Neural cell (in vitro differentiated cells): ENCODE results near the gene ARHGEF39. TPM values are rescaled to one million over a fixed set of nuclear protein-coding genes. Genes with fewer than 3 reads are reported as not detected.

Experiments used
- H2AFZ ChIP-seq: fragments of 200-600, 300-800 bp; sonication (generic), shearing (Covaris generic); 2 replicates; pipeline ENCODE4 v1.6.0; 2014; ENCODE audit warnings: low read depth, mild to moderate bottlenecking, antibody characterized with exemption, low read length, moderate library complexity
- H3F3A ChIP-seq: fragments of 200-600 bp; shearing (Covaris generic); 2 replicates; pipeline ENCODE4 v1.6.1; 2016; ENCODE audit warnings: mild to moderate bottlenecking, moderate library complexity, mixed read lengths, antibody characterized with exemption, low read length; ENCODE audit not compliant: insufficient read depth, poor library complexity, severe bottlenecking
- H3K27ac ChIP-seq: fragments of 200-600, 300-800 bp; sonication (generic), shearing (Covaris generic); 2 replicates; pipeline ENCODE4 v1.5.1; 2014; ENCODE audit warnings: mild to moderate bottlenecking, low read length, moderate library complexity
- H3K27me3 ChIP-seq: fragments of 300-800, 200-600 bp; sonication (generic), shearing (Covaris generic); 2 replicates; pipeline ENCODE4 v1.6.0; 2014; ENCODE audit warnings: mild to moderate bottlenecking, low read depth, low read length, moderate library complexity; ENCODE audit not compliant: insufficient read depth
- H3K36me3 ChIP-seq: fragments of 300-800, 200-600 bp; sonication (generic), shearing (Covaris generic); 2 replicates; pipeline ENCODE4 v1.5.1; 2014; ENCODE audit warnings: mild to moderate bottlenecking, antibody characterized with exemption, low read length, moderate library complexity; ENCODE audit not compliant: insufficient read depth
- H3K4me2 ChIP-seq: fragments of 300-800, 200-600 bp; sonication (generic), shearing (Covaris generic); 2 replicates; pipeline ENCODE4 v1.6.0; 2014; ENCODE audit warnings: mild to moderate bottlenecking, low read length
- H3K4me3 ChIP-seq: fragments of 300-800, 200-600 bp; sonication (generic), shearing (Covaris generic); 2 replicates; pipeline ENCODE4 v1.5.1; 2014; ENCODE audit warnings: mild to moderate bottlenecking, low read length, moderate library complexity
- H3K79me2 ChIP-seq: fragments of 200-600 bp; shearing (Covaris generic); replicated peaks from 2 replicates; pipeline ENCODE4 v1.6.0; 2014; ENCODE audit warnings: mild to moderate bottlenecking, low read length, moderate library complexity; ENCODE audit not compliant: insufficient read depth
- H3K9ac ChIP-seq: fragments of 300-800, 200-600 bp; sonication (generic), shearing (Covaris generic); 2 replicates; pipeline ENCODE4 v1.6.1; 2016; ENCODE audit warnings: mild to moderate bottlenecking, low read length, mixed read lengths
- H3K9me2 ChIP-seq: fragments of 200-600 bp; shearing (Covaris generic); 2 replicates; pipeline ENCODE4 v1.6.1; 2016; ENCODE audit warnings: mild to moderate bottlenecking, low read length, mixed read lengths; ENCODE audit not compliant: insufficient read depth
- H3K9me3 ChIP-seq: fragments of 200-600, 300-800 bp; sonication (generic), shearing (Covaris generic); 2 replicates; pipeline ENCODE4 v1.6.1; 2016; ENCODE audit warnings: mild to moderate bottlenecking, mixed run types, low read length, moderate library complexity, mixed read lengths
- H4K20me1 ChIP-seq: fragments of 200-600 bp; shearing (Covaris generic); 2 replicates; pipeline ENCODE4 v1.6.1; 2016; ENCODE audit warnings: mild to moderate bottlenecking, mixed run types; ENCODE audit not compliant: insufficient read depth
- CTCF ChIP-seq: fragments of 450-650 bp; IDR thresholded peaks from 2 replicates; pipeline ENCODE4 v1.5.1; 2014; ENCODE audit warnings: antibody characterized with exemption, mild to moderate bottlenecking, moderate library complexity; ENCODE audit not compliant: poor library complexity, severe bottlenecking
- EP300 ChIP-seq: fragments of 450-650 bp; conservative IDR thresholded peaks from 2 replicates; pipeline ENCODE4 v1.6.1; 2014; ENCODE audit warnings: antibody characterized with exemption, mild to moderate bottlenecking, moderate library complexity; ENCODE audit not compliant: poor library complexity, severe bottlenecking
- EZH2 ChIP-seq: fragments of 200-600, 300-800 bp; shearing (Covaris generic), sonication (generic); IDR thresholded peaks from 2 replicates; pipeline ENCODE4 v1.6.1; 2014; ENCODE audit warnings: antibody characterized with exemption, low read length, borderline replicate concordance, mild to moderate bottlenecking; ENCODE audit not compliant: insufficient read depth, poor library complexity, severe bottlenecking
- MXI1 ChIP-seq: fragments of 450-650 bp; conservative IDR thresholded peaks from 2 replicates; pipeline ENCODE4 v1.6.1; 2014; ENCODE audit warnings: antibody characterized with exemption, mild to moderate bottlenecking; ENCODE audit not compliant: poor library complexity, severe bottlenecking
- POLR2AphosphoS5 ChIP-seq: IDR thresholded peaks from 2 replicates; pipeline ENCODE4 v1.6.1; 2012
- RAD21 ChIP-seq: fragments of 450-650 bp; conservative IDR thresholded peaks from 2 replicates; pipeline ENCODE4 v1.6.1; 2014; ENCODE audit warnings: antibody characterized with exemption, mild to moderate bottlenecking, moderate library complexity
- REST ChIP-seq: IDR thresholded peaks from 2 replicates; pipeline ENCODE4 v1.6.1; 2012; ENCODE audit warnings: borderline replicate concordance
- SMC3 ChIP-seq: fragments of 450-650 bp; conservative IDR thresholded peaks from 2 replicates; pipeline ENCODE4 v1.6.1; 2014; ENCODE audit warnings: antibody characterized with exemption, mild to moderate bottlenecking, moderate library complexity; ENCODE audit not compliant: poor library complexity
- TAF1 ChIP-seq: IDR thresholded peaks from 2 replicates; pipeline ENCODE4 v1.6.1; 2012; ENCODE audit warnings: low read depth
- polyA plus RNA-seq: library from polyadenylated mRNA; depleted of rRNA; stranded (reverse); fragments of >200 nt; gene quantifications from 2 replicates; pipeline ENCODE4 v1.2.3, GENCODE V29; 2014

ARHGEF39 gene
- polyA plus RNA-seq, 1 donor from 2014 or later, result 0.51 TPM

DNA sequence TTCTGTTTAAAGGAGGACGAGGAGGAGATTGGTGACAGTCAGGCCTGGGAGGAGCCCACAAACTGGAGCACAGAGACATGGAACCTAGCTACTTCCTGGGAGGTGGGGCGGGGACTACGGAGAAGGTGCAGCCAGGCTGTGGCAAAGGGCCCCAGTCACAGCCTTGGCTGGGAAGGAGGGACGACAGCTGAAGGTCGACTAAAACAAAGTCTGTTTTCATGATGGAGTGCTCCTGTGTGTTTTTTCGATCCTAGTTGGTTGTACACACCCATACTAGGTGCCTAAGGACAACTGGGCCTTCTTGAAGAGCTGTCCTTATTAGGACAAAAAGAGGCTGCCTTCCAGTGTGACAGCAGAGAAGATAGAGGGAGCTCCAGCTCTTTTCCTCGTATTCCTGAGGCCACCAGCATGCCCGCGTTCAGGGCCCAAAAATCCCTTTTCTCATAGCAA, 4.0 kb downstream of the ARHGEF39 start:
- H2AFZ ChIP-seq, result no peak overlapping the region
- no peaks in the 10 kb centered on the region for H3K9me3 ChIP-seq
- peaks cover 8% of the 10 kb centered on the region for H3K36me3 ChIP-seq
- no peak overlapping the region for H3K4me3 ChIP-seq
- TF ChIP-seq POLR2AphosphoS5 (no peak), CTCF (no peak), SMC3 (no peak), MXI1 (no peak), EP300 (no peak)
- H3K4me2 ChIP-seq, result no peak overlapping the region
- peaks cover 6% of the 10 kb centered on the region for H3K79me2 ChIP-seq
- H4K20me1 ChIP-seq, result no peaks in the 10 kb centered on the region
- H3K9me2 ChIP-seq, result no peaks in the 10 kb centered on the region
- H3F3A ChIP-seq, result no peaks in the 10 kb centered on the region
- no peak overlapping the region for H3K9ac ChIP-seq
- no peaks in the 10 kb centered on the region for H3K27me3 ChIP-seq
- no peak overlapping the region for H3K27ac ChIP-seq

DNA sequence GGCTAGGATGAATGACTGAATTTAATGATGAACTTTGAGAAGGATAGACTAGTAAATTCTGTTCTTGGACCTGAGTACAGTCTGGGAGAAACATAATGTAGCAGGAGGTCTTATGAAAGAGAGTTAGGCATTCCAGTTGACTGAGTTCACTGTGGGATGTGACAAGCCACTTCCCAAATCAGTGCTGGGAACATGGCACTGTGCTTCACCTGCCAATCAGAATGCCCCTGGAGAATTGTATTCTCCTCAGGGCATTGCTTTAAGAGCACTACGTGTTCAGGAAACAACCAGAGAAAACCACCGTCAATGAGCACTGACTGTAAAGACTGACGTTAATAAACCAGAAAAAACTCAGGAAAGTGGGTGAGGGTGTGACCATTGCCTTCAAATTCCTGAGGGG, 5.7 kb downstream of the ARHGEF39 start:
- Histone ChIP-seq H4K20me1 (no peaks in the 10 kb centered on the region), H3K27me3 (no peaks in the 10 kb centered on the region), H3K4me3 (peak overlapping the region; percentile 80), H3K9me3 (no peaks in the 10 kb centered on the region), H3F3A (no peaks in the 10 kb centered on the region), H3K9ac (peak overlapping the region; percentile 97), H3K9me2 (no peaks in the 10 kb centered on the region), H3K27ac (peak overlapping the region; percentile 97), H3K4me2 (peak overlapping the region; percentile 71), H2AFZ (no peak overlapping the region), H3K36me3 (peaks cover 8% of the 10 kb centered on the region), H3K79me2 (peaks cover 6% of the 10 kb centered on the region)
- TF ChIP-seq RAD21 (no peak), REST (no peak), POLR2AphosphoS5 (no peak), TAF1 (no peak), SMC3 (no peak), MXI1 (no peak)

GRCh38 chr9:35658968-35659220, 6.1 kb downstream of the ARHGEF39 start:
- Histone ChIP-seq H2AFZ (peak overlapping the region; percentile 88), H3K27ac (peak overlapping the region; percentile 97), H3F3A (no peaks in the 10 kb centered on the region), H3K9ac (peak overlapping the region; percentile 97), H3K27me3 (no peaks in the 10 kb centered on the region), H3K9me2 (no peaks in the 10 kb centered on the region), H3K9me3 (no peaks in the 10 kb centered on the region), H3K79me2 (peaks cover 6% of the 10 kb centered on the region), H3K36me3 (peaks cover 8% of the 10 kb centered on the region), H3K4me3 (peak overlapping the region; percentile 80), H3K4me2 (peak overlapping the region; percentile 71), H4K20me1 (no peaks in the 10 kb centered on the region)
- no peak for TF ChIP-seq EP300
- TF ChIP-seq CTCF, result no peak
- TF ChIP-seq RAD21, result no peak
- TF ChIP-seq MXI1, result no peak
- no peak for TF ChIP-seq TAF1
- no peak for TF ChIP-seq EZH2
- no peak for TF ChIP-seq POLR2AphosphoS5
- TF ChIP-seq REST, result no peak
- no peak for TF ChIP-seq SMC3
